ENCODE results near the gene TSHZ1. TPM values are rescaled to one million over a fixed set of nuclear protein-coding genes. Genes with fewer than 3 reads are reported as not detected.

Gene TSHZ1
- polyA plus RNA-seq, 1 of the 3 experiments (the other 2 are of a cell fraction), result 2.6 TPM

DNA sequence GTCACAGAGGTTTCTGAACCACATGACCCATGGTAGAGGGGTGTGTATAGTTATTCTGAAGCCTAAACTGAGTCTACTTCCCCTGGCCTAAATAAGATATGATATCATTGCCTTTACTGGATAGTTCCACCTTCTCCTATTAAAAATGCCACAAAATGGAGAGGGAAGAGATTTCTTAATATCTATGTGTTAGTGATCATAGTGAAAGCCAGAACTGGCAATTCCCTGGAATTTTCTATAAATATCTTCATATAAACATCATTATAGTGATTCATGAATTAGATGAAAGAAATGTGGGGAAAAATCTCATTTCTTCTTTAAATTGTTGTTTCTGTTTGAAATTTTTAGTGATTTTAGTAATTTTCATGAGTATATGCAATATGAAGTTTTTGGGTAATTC lies 45.8 kb downstream of the TSHZ1 start:
- CTCF ChIA-PET, result interaction anchor here (1.3 to 2.0 kb wide), 3 partner anchors 9 to 44 kb away, joined by 4 to 10 read pairs (median 5); no protein-coding TSS in a partner anchor
- H3K4me3 ChIP-seq (ENCODE audit: low read depth in 2 of 2, low read length in 1 of 2), result no peak overlapping the region
- TF ChIP-seq MEF2A (IDR thresholded peaks at IDR 0.05; ENCODE audit: borderline replicate concordance, low read depth), result no peak
- no peak for TF ChIP-seq GABPA (IDR thresholded peaks at IDR 0.05; ENCODE audit: low read depth)
- no peak for TF ChIP-seq NRF1 (IDR thresholded peaks at IDR 0.05; ENCODE audit: low read depth, low read length)
- TF ChIP-seq ELF1 (IDR thresholded peaks at IDR 0.05), result no peak
- 0 out of 2 replicates have a peak, but pooled peaks cover 3% of the 10 kb centered on the region for H3K79me2 ChIP-seq (ENCODE audit: insufficient read depth)
- peaks cover 1% of the 10 kb centered on the region for H3F3A ChIP-seq (replicated peaks; ENCODE audit: insufficient read depth)
- H3K9me2 ChIP-seq, result no peaks in the 10 kb centered on the region
- no peak overlapping the region for H3K4me2 ChIP-seq
- no peaks in the 10 kb centered on the region for H3K9me3 ChIP-seq
- no peaks in the 10 kb centered on the region for H3K27me3 ChIP-seq (ENCODE audit: insufficient read depth)
- peaks cover 0 to 16% of the 10 kb centered on the region in 2 experiments; a peak in 2 of 4 replicates for H3K4me1 ChIP-seq (ENCODE audit: control insufficient read depth in 1 of 2, insufficient read depth in 2 of 2, low read depth in 1 of 2, low read length in 1 of 2)
- no peak for DNase-seq
- POLR2A ChIA-PET, result no interaction called here
- H3K27ac ChIP-seq (ENCODE audit: low read depth in 2 of 2, low read length in 1 of 2), result no peak overlapping the region
- no peak overlapping the region for H2AFZ ChIP-seq (ENCODE audit: low read depth)
- no peaks in the 10 kb centered on the region for H4K20me1 ChIP-seq (ENCODE audit: insufficient read depth)
- no peak overlapping the region for H3K9ac ChIP-seq
- no peaks in the 10 kb centered on the region for H3K36me3 ChIP-seq (replicated peaks in 1 of 2; ENCODE audit: control insufficient read depth in 1 of 2, insufficient read depth in 2 of 2, low read length in 1 of 2)

- 0 out of 2 replicates have a peak, but pooled peaks cover 3% of the 10 kb centered on the region for H3K79me2 ChIP-seq (ENCODE audit: insufficient read depth)
- TF ChIP-seq FOSL2 (IDR thresholded peaks at IDR 0.05; ENCODE audit: borderline replicate concordance, low read depth) (no peak), SIN3A (IDR thresholded peaks at IDR 0.05; ENCODE audit: borderline replicate concordance, low read depth, low read length) (no peak), GABPA (IDR thresholded peaks at IDR 0.05; ENCODE audit: low read depth) (no peak), YY1 (IDR thresholded peaks at IDR 0.05; ENCODE audit: low read depth) (no peak), MEF2A (IDR thresholded peaks at IDR 0.05; ENCODE audit: borderline replicate concordance, low read depth) (no peak), IRF3 (IDR thresholded peaks at IDR 0.05; ENCODE audit: low read depth, low read length) (no peak), TEAD4 (IDR thresholded peaks at IDR 0.05; ENCODE audit: borderline replicate concordance, insufficient read depth) (no peak), ELF1 (IDR thresholded peaks at IDR 0.05) (no peak), RXRA (IDR thresholded peaks at IDR 0.05; ENCODE audit: borderline replicate concordance, low read depth) (no peak), NFIC (IDR thresholded peaks at IDR 0.05; ENCODE audit: borderline replicate concordance) (no peak), MXI1 (IDR thresholded peaks at IDR 0.05; ENCODE audit: low read depth, low read length) (no peak), MAX (IDR thresholded peaks at IDR 0.05; ENCODE audit: low read depth) (no peak), FOXJ3 (CRISPR knock-in tag; IDR thresholded peaks at IDR 0.05) (no peak), JUND (IDR thresholded peaks at IDR 0.05) (no peak)
- TF ChIP-seq, protein P1, sequence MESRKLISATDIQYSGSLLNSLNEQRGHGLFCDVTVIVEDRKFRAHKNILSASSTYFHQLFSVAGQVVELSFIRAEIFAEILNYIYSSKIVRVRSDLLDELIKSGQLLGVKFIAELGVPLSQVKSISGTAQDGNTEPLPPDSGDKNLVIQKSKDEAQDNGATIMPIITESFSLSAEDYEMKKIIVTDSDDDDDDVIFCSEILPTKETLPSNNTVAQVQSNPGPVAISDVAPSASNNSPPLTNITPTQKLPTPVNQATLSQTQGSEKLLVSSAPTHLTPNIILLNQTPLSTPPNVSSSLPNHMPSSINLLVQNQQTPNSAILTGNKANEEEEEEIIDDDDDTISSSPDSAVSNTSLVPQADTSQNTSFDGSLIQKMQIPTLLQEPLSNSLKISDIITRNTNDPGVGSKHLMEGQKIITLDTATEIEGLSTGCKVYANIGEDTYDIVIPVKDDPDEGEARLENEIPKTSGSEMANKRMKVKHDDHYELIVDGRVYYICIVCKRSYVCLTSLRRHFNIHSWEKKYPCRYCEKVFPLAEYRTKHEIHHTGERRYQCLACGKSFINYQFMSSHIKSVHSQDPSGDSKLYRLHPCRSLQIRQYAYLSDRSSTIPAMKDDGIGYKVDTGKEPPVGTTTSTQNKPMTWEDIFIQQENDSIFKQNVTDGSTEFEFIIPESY (IDR thresholded peaks at IDR 0.05; ENCODE audit: borderline replicate concordance, low read depth), result no peak
- TF ChIP-seq, protein P2, sequence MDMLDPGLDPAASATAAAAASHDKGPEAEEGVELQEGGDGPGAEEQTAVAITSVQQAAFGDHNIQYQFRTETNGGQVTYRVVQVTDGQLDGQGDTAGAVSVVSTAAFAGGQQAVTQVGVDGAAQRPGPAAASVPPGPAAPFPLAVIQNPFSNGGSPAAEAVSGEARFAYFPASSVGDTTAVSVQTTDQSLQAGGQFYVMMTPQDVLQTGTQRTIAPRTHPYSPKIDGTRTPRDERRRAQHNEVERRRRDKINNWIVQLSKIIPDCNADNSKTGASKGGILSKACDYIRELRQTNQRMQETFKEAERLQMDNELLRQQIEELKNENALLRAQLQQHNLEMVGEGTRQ (IDR thresholded peaks at IDR 0.05; ENCODE audit: borderline replicate concordance, low read depth, low read length), result no peak
- TF ChIP-seq, protein P3, sequence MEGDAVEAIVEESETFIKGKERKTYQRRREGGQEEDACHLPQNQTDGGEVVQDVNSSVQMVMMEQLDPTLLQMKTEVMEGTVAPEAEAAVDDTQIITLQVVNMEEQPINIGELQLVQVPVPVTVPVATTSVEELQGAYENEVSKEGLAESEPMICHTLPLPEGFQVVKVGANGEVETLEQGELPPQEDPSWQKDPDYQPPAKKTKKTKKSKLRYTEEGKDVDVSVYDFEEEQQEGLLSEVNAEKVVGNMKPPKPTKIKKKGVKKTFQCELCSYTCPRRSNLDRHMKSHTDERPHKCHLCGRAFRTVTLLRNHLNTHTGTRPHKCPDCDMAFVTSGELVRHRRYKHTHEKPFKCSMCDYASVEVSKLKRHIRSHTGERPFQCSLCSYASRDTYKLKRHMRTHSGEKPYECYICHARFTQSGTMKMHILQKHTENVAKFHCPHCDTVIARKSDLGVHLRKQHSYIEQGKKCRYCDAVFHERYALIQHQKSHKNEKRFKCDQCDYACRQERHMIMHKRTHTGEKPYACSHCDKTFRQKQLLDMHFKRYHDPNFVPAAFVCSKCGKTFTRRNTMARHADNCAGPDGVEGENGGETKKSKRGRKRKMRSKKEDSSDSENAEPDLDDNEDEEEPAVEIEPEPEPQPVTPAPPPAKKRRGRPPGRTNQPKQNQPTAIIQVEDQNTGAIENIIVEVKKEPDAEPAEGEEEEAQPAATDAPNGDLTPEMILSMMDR (IDR thresholded peaks at IDR 0.05), result no peak
- no peak for DNase-seq
- H3K9me2 ChIP-seq, result no peaks in the 10 kb centered on the region
- no peak overlapping the region for H3K27ac ChIP-seq (ENCODE audit: low read depth in 2 of 2, low read length in 1 of 2)
- no peaks in the 10 kb centered on the region for H3K9me3 ChIP-seq
- 89% methylated on average over 13 of the region's 14 CpGs for WGBS (ENCODE audit: low lambda C conversion rate)
- ChIA-PET POLR2A (no interaction called here), CTCF (interaction anchor here (1.1 kb wide), 1 partner anchor 13 kb away, joined by 6 read pairs; no protein-coding TSS in a partner anchor)
- no peaks in the 10 kb centered on the region for H3F3A ChIP-seq (replicated peaks; ENCODE audit: insufficient read depth)
- no peaks in the 10 kb centered on the region for H4K20me1 ChIP-seq (ENCODE audit: insufficient read depth)
- H3K4me1 ChIP-seq (ENCODE audit: control insufficient read depth in 1 of 2, insufficient read depth in 2 of 2, low read depth in 1 of 2, low read length in 1 of 2), result peaks cover 0 to 12% of the 10 kb centered on the region in 2 experiments; a peak in 2 of 4 replicates
- H3K4me2 ChIP-seq, result no peak overlapping the region
- H2AFZ ChIP-seq (ENCODE audit: low read depth), result no peak overlapping the region
- no peak overlapping the region for H3K9ac ChIP-seq
- H3K27me3 ChIP-seq (ENCODE audit: insufficient read depth), result no peaks in the 10 kb centered on the region
- no peaks in the 10 kb centered on the region for H3K36me3 ChIP-seq (replicated peaks in 1 of 2; ENCODE audit: control insufficient read depth in 1 of 2, insufficient read depth in 2 of 2, low read length in 1 of 2)
- H3K4me3 ChIP-seq (ENCODE audit: low read depth in 2 of 2, low read length in 1 of 2), result no peak overlapping the region
Measured at GRCh38 chr18:75257605-75258004, 47.0 kb downstream of the TSHZ1 start.

Measured in SK-N-SH (cell line).